Dedifferentiated amniotic fluid mesenchymal stem cell (primary cell): ENCODE data around the gene SMARCA1.

Source experiments
- DNase-seq: peaks from one replicate; pipeline ENCODE4 v3.0.0-alpha.2; 2016; ENCODE audit errors: extremely low spot score

Gene SMARCA1

DNA sequence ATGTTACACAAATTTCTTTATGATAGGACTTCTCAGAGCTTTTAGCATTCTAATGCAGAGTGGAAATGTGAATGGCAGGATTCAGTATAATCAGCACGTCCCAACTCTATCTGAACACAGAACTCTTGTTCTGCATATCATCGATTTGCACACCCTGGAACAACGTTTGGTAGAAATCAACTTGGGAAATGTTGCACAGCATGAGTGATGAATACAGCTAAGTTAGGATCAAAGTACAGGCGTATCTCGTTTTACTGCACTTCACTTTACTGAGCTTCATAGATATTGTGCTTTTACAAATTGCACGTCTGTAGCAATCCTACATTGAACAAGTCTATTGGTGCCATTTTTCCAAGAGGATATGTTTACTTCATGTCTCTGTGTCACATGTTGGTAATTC lies 70.8 kb downstream of the SMARCA1 start:
- DNase-seq = no peak

- no peak for DNase-seq
Observed at GRCh38 chrX:129450123-129450522, 73.2 kb downstream of the SMARCA1 start.

- DNase-seq = no peak
Observed at GRCh38 chrX:129449148-129449547, 74.1 kb downstream of the SMARCA1 start.

DNA sequence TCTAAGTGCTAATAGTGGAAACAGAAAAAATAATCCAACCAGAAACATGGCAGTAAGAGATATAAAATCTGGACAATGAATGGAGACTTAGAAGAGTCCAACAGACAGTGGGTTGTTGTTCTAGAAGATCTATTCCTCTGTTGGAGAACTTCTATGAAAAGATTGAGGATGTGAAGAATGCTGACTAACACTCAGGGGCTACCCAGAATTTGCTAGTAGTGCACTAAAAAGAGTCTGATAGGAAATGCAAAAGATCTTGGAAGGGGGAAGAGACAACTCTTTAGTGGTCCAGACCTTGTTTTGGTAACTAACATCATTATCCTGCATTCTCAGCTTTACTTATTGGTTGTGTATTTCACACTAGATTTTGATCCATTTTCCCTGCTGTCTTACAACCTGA lies 77.9 kb downstream of the SMARCA1 start:
- no peak for DNase-seq

DNA sequence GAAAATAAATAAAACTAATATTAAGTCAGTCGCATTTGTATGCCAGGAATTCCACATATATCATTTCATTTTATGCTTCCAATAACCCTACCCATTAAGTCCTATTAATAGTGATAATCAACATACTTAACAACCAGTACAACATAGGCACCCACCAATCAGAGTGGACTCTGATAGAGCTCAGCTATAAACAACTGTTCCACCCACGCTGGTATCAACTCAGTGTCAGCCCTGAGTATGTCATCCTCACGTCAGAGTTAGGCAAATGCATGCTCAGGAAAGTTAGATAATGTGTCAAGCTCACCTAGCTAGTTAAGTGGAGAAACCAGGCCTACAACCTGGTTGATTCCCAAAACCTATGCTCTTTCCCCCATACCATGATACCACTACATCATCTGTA lies 89.3 kb downstream of the SMARCA1 start:
- no peak for DNase-seq

DNA sequence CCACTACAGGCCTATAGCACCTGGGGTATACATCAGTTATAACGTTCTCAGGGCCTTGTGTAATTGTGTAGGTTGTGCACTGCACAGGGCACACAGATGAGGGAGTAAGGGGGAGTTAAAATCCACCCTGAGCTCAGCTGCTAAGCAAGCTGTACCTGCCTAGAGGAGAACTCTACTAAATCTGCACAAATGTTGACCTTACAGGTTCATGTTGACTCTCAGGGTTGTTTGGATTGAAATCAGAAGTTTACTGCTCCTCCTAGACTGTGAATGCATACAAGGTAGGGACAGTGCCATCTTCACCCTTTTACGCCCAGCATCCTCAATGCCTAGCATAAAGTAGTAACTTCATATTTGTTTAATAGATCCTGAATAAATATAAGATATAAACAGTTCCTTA lies 89.8 kb downstream of the SMARCA1 start:
- no peak for DNase-seq

DNA sequence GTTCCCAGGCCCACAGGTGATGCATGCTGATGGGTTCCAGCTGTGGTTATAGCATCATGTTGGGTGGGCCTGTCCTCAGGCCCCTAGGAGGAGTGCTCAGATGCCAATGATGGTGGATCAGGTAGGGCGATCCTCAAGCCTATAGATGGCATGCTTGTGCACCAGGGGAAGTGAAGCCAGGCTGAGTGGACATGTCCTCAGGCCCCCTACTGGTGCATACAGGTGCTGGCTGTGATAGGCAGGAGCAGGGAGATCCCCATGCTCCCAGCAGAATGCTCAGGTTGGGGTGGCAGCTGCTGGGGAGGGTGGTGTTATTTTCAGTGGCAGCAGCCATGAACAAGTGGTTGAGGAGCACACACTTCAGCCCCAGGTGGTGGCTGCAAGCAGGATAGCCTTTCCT lies 96.0 kb downstream of the SMARCA1 start:
- no peak for DNase-seq

DNA sequence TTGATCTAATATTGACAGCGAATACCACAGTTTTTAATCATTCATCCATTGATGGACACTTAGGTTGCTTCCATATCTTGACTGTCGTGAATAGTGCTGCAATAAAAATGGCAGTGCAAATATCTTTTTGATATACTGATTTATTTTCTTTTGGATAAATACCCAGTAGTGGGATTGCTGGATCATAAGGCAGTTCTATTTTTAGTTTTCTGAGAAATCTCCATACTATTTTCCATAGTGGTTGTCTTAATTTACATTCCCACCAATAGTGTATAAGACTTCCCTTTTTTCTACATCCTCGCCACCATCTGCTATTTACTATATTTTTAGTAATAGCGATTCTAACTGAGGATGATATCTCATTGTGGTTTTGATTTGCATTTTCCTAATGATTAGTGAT lies 100.1 kb downstream of the SMARCA1 start:
- no peak for DNase-seq

DNA sequence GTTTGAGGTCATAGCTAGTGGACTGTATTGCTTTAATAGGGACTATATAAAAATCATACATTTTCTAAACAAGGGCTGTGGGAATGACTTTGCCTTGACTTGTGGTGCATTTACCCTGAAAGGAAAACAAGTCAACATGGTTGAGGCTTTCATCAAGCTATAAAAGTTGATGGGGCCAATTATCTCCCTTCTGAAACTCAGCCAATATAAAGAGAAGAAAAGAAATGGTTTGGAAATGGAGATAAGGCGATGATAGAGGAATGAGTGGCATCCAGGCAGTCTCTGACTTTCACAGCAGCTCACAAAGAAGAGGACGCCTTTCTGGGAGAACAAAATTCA lies 118.7 kb downstream of the SMARCA1 start:
- no peak for DNase-seq

GRCh38 chrX:129403974-129404669 lies 119.2 kb downstream of the SMARCA1 start:
- DNase-seq = no peak
